ENCODE results near the gene IFI16.
"Not testable (repeated sequence)": the region's sequence is repeated elsewhere in the genome, so short reads cannot be mapped to it uniquely, and the experiment has no call there.

The IFI16 gene

GRCh38 chr1:158998037-158998780 is 11.5 kb upstream of the IFI16 start:
- intact Hi-C loops (cut with micrococcal nuclease): loop anchor here (1.0 to 5.0 kb wide), 3 partner anchors 74 to 492 kb away; no protein-coding TSS in a partner anchor
- H3K4me3 Mint-ChIP-seq: no peak overlapping the region
- H3K4me1 Mint-ChIP-seq (ENCODE audit: low read depth): peaks cover 28% of the 10 kb centered on the region
- H3K9me3 Mint-ChIP-seq: no peaks in the 10 kb centered on the region
- H3K27me3 Mint-ChIP-seq: no peaks in the 10 kb centered on the region
- no peak overlapping the region for H3K27ac Mint-ChIP-seq
- no peaks in the 10 kb centered on the region for H3K36me3 Mint-ChIP-seq (ENCODE audit: low read depth)

DNA sequence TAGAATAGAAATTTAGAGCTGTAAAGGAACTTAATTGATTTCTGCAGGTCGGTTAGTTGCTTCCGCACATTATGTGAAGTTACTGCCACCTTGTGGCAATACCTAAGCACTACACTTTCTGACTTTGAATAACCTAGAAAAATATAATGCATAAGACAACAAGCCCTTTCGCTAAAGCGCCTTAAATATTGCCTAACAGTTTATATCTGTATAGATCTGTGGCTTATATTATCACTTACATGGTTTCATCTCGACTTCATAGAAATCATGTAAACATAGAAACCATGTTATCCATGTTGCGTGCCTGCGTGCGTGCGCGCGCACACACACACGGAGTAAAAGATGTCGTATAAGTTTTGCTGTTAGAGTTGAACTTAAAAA is 10.9 kb upstream of the IFI16 start:
- Mint-ChIP-seq H3K27ac (peak overlapping the region; percentile 40), H3K9me3 (no peaks in the 10 kb centered on the region), H3K4me3 (no peak overlapping the region), H3K4me1 (ENCODE audit: low read depth) (peaks cover 28% of the 10 kb centered on the region), H3K36me3 (ENCODE audit: low read depth) (no peaks in the 10 kb centered on the region), H3K27me3 (no peaks in the 10 kb centered on the region)
- intact Hi-C loops (cut with micrococcal nuclease): loop anchor here (1.0 to 5.0 kb wide), 3 partner anchors 74 to 492 kb away; no protein-coding TSS in a partner anchor

- Mint-ChIP-seq H3K27ac (peak overlapping the region; percentile 40), H3K27me3 (no peaks in the 10 kb centered on the region), H3K4me3 (no peak overlapping the region), H3K36me3 (ENCODE audit: low read depth) (no peaks in the 10 kb centered on the region), H3K4me1 (ENCODE audit: low read depth) (peaks cover 29% of the 10 kb centered on the region), H3K9me3 (no peaks in the 10 kb centered on the region)
- intact Hi-C loops (cut with micrococcal nuclease): loop anchor here (5.0 to 10.0 kb wide), 2 partner anchors 73 to 165 kb away; partner anchors contain the start of gene MNDA
Measured at GRCh38 chr1:158999316-159000069, 10.2 kb upstream of the IFI16 start.

GRCh38 chr1:159000070-159000409 is 9.7 kb upstream of the IFI16 start:
- Mint-ChIP-seq H3K36me3 (ENCODE audit: low read depth) (no peaks in the 10 kb centered on the region), H3K4me1 (ENCODE audit: low read depth) (peaks cover 34% of the 10 kb centered on the region), H3K9me3 (no peaks in the 10 kb centered on the region), H3K27ac (peak overlapping the region; percentile 40), H3K4me3 (no peak overlapping the region), H3K27me3 (no peaks in the 10 kb centered on the region)
- intact Hi-C loops (cut with micrococcal nuclease): loop anchor here (10.0 kb wide), 1 partner anchor 165 kb away; the partner anchor contains the start of gene MNDA

- H3K9me3 Mint-ChIP-seq: no peaks in the 10 kb centered on the region
- H3K4me3 Mint-ChIP-seq: no peak overlapping the region
- intact Hi-C loops (cut with micrococcal nuclease): loop anchor here (10.0 kb wide), 1 partner anchor 166 kb away; the partner anchor contains the start of gene MNDA
- H3K27ac Mint-ChIP-seq: peak overlapping the region; percentile 2
- no peaks in the 10 kb centered on the region for H3K36me3 Mint-ChIP-seq (ENCODE audit: low read depth)
- peaks cover 40% of the 10 kb centered on the region for H3K4me1 Mint-ChIP-seq (ENCODE audit: low read depth)
- H3K27me3 Mint-ChIP-seq: no peaks in the 10 kb centered on the region
Measured at GRCh38 chr1:159000625-159001024, 9.1 kb upstream of the IFI16 start.

DNA sequence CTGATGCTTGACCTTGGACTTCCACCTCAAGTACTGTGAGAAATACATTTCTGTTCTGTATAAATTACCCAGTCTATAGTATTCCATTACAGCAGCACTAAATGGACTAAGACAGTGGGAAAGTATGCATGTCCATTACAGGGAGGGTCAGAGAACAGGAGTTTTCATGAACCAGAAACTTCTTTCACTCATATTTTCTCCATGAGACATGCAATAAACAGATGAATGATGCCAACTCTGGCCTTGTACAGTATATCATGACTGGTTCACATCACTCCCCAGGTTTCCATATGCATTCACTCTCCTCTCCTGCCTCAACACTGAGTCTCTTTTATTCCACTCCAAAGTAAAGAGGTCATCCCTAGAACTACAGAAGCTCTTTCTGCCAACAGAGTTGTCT is 4.5 kb upstream of the IFI16 start:
- no peaks in the 10 kb centered on the region for H3K27me3 Mint-ChIP-seq
- peaks cover 4% of the 10 kb centered on the region for H3K36me3 Mint-ChIP-seq (ENCODE audit: low read depth)
- peak overlapping the region; percentile 89 for H3K27ac Mint-ChIP-seq
- no peaks in the 10 kb centered on the region for H3K9me3 Mint-ChIP-seq
- intact Hi-C loops (cut with micrococcal nuclease): loop anchor here (5.0 to 10.0 kb wide), 2 partner anchors 170 to 803 kb away; partner anchors contain the start of gene MNDA
- H3K4me3 Mint-ChIP-seq: no peak overlapping the region
- H3K4me1 Mint-ChIP-seq (ENCODE audit: low read depth): peaks cover 58% of the 10 kb centered on the region

GRCh38 chr1:159005676-159006075 is 4.0 kb upstream of the IFI16 start:
- H3K27me3 Mint-ChIP-seq: no peaks in the 10 kb centered on the region
- H3K4me1 Mint-ChIP-seq (ENCODE audit: low read depth): peaks cover 53% of the 10 kb centered on the region
- intact Hi-C loops (cut with micrococcal nuclease): loop anchor here (5.0 to 10.0 kb wide), 2 partner anchors 171 to 803 kb away; partner anchors contain the start of gene MNDA
- H3K9me3 Mint-ChIP-seq: no peaks in the 10 kb centered on the region
- H3K36me3 Mint-ChIP-seq (ENCODE audit: low read depth): peaks cover 9% of the 10 kb centered on the region
- H3K27ac Mint-ChIP-seq: peak overlapping the region; percentile 89
- peak overlapping the region; percentile 59 for H3K4me3 Mint-ChIP-seq

- peak overlapping the region; percentile 59 for H3K4me3 Mint-ChIP-seq
- not testable (repeated sequence) for H3K27me3 Mint-ChIP-seq, H3K9me3 Mint-ChIP-seq
- H3K27ac Mint-ChIP-seq: peak overlapping the region; percentile 89
- intact Hi-C loops (cut with micrococcal nuclease): loop anchor here (5.0 to 10.0 kb wide), 2 partner anchors 172 to 804 kb away; partner anchors contain the start of gene MNDA
- H3K4me1 Mint-ChIP-seq (ENCODE audit: low read depth): peaks cover 50% of the 10 kb centered on the region
- peaks cover 14% of the 10 kb centered on the region for H3K36me3 Mint-ChIP-seq (ENCODE audit: low read depth)
Measured at GRCh38 chr1:159006210-159006807, 3.4 kb upstream of the IFI16 start.

GRCh38 chr1:159007726-159008125 is 2.0 kb upstream of the IFI16 start:
- Mint-ChIP-seq H3K27me3 (no peaks in the 10 kb centered on the region), H3K36me3 (ENCODE audit: low read depth) (peaks cover 26% of the 10 kb centered on the region), H3K9me3 (no peaks in the 10 kb centered on the region), H3K4me3 (no peak overlapping the region), H3K4me1 (ENCODE audit: low read depth) (peaks cover 54% of the 10 kb centered on the region), H3K27ac (no peak overlapping the region)
- intact Hi-C loops (cut with micrococcal nuclease): loop anchor here (5.0 to 10.0 kb wide), 2 partner anchors 173 to 805 kb away; partner anchors contain the start of gene MNDA

GRCh38 chr1:159008744-159009188 is 941 bp upstream of the IFI16 start:
- H3K9me3 Mint-ChIP-seq: no peaks in the 10 kb centered on the region
- H3K27ac Mint-ChIP-seq: peak overlapping the region; percentile 95
- peaks cover 61% of the 10 kb centered on the region for H3K4me1 Mint-ChIP-seq (ENCODE audit: low read depth)
- H3K36me3 Mint-ChIP-seq (ENCODE audit: low read depth): peaks cover 36% of the 10 kb centered on the region
- no peaks in the 10 kb centered on the region for H3K27me3 Mint-ChIP-seq
- intact Hi-C loops (cut with micrococcal nuclease): loop anchor here (5.0 to 10.0 kb wide), 2 partner anchors 174 to 806 kb away; partner anchors contain the start of gene MNDA
- H3K4me3 Mint-ChIP-seq: peak overlapping the region; percentile 14

- H3K36me3 Mint-ChIP-seq (ENCODE audit: low read depth): peaks cover 41% of the 10 kb centered on the region
- H3K27ac Mint-ChIP-seq: peak overlapping the region; percentile 95
- peaks cover 66% of the 10 kb centered on the region for H3K4me1 Mint-ChIP-seq (ENCODE audit: low read depth)
- H3K9me3 Mint-ChIP-seq: no peaks in the 10 kb centered on the region
- no peaks in the 10 kb centered on the region for H3K27me3 Mint-ChIP-seq
- H3K4me3 Mint-ChIP-seq: peak overlapping the region; percentile 14
- intact Hi-C loops (cut with micrococcal nuclease): loop anchor here (5.0 to 10.0 kb wide), 2 partner anchors 174 to 807 kb away; partner anchors contain the start of gene MNDA
Measured at GRCh38 chr1:159009287-159009686, 420 bp upstream of the IFI16 start.

DNA sequence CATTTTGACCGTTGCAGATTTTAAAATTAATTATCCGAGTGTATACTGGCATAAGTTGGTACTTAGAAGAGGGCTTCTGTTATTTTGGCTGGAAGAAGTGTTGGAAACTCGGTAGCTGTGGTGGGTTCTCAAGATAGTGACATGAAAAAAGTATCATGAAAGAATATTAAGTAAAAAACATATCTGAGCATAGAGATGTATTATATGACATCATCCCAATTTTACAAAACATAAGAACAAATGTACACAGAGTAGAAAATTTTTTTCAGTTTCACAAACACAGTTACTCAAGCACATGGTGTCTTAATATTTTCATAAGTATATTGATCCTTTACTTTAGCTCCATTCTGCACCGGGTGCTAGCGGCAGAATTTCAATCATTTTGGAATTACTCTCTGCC is 684 bp downstream of the IFI16 start:
- intact Hi-C loops (cut with micrococcal nuclease): no loop called here
- peak overlapping the region; percentile 95 for H3K27ac Mint-ChIP-seq
- H3K27me3 Mint-ChIP-seq: no peaks in the 10 kb centered on the region
- H3K9me3 Mint-ChIP-seq: no peaks in the 10 kb centered on the region
- H3K4me3 Mint-ChIP-seq: peak overlapping the region; percentile 83
- H3K4me1 Mint-ChIP-seq (ENCODE audit: low read depth): peaks cover 68% of the 10 kb centered on the region
- H3K36me3 Mint-ChIP-seq (ENCODE audit: low read depth): peaks cover 52% of the 10 kb centered on the region

GRCh38 chr1:159011001-159011400 is 1.3 kb downstream of the IFI16 start:
- Mint-ChIP-seq H3K27ac (peak overlapping the region; percentile 95), H3K4me1 (ENCODE audit: low read depth) (peaks cover 67% of the 10 kb centered on the region), H3K36me3 (ENCODE audit: low read depth) (peaks cover 58% of the 10 kb centered on the region), H3K4me3 (peak overlapping the region; percentile 83)
- H3K9me3 Mint-ChIP-seq; intact Hi-C loops (cut with micrococcal nuclease); H3K27me3 Mint-ChIP-seq: not testable (repeated sequence)
